SK-N-SH treated with all-trans-retinoic acid at 6 μM for 48 hours (cell line): ENCODE measurements around the gene CRADD.

Experiments used
- ATAC-seq: fragments of 200-7000 bp; cut with Tn5 transposase; 3 replicates; pipeline ENCODE4 v1.9.1; 2020; ENCODE audit warnings: mild to moderate bottlenecking, moderate library complexity
- ARNTL ChIP-seq: fragments of 450-650 bp; formaldehyde crosslinking; IDR thresholded peaks from 2 replicates; pipeline ENCODE4 v1.5.0; 2020; ENCODE audit warnings: low read depth, mild to moderate bottlenecking, moderate library complexity, borderline replicate concordance
- BACH2 ChIP-seq: fragments of 250-450 bp; sonication (Bioruptor Pico); IDR thresholded peaks from 2 replicates; pipeline ENCODE4 v1.9.0; 2021; ENCODE audit warnings: mild to moderate bottlenecking, borderline replicate concordance
- CREB5 ChIP-seq: fragments of 250-450 bp; sonication (Bioruptor Pico); IDR thresholded peaks from 2 replicates; pipeline ENCODE4 v1.5.1; 2020; ENCODE audit warnings: low read depth, mild to moderate bottlenecking, moderate library complexity
- CSRNP3 ChIP-seq: fragments of 250-450 bp; sonication (Bioruptor Pico); IDR thresholded peaks from 2 replicates; pipeline ENCODE4 v1.5.1; 2021; ENCODE audit warnings: mild to moderate bottlenecking, moderate library complexity
- ESRRG ChIP-seq: fragments of 250-450 bp; sonication (Bioruptor Pico); IDR thresholded peaks from 2 replicates; pipeline ENCODE4 v1.6.1; 2021; ENCODE audit warnings: mild to moderate bottlenecking
- GLIS3 ChIP-seq: fragments of 250-450 bp; sonication (Bioruptor Pico); IDR thresholded peaks from 2 replicates; pipeline ENCODE4 v1.5.0; 2020; ENCODE audit warnings: mild to moderate bottlenecking, moderate library complexity
- ISL1 ChIP-seq: fragments of 250-450 bp; sonication (Bioruptor Pico); IDR thresholded peaks from 2 replicates; pipeline ENCODE4 v2.1.2; 2022; ENCODE audit warnings: mild to moderate bottlenecking, moderate library complexity
- OSR1 ChIP-seq: fragments of 250-450 bp; sonication (Bioruptor Pico); IDR thresholded peaks from 2 replicates; pipeline ENCODE4 v1.8.0; 2022; ENCODE audit warnings: moderate library complexity, mild to moderate bottlenecking, inconsistent platforms
- POU6F1 ChIP-seq: fragments of 250-450 bp; sonication (Bioruptor Pico); IDR thresholded peaks from 2 replicates; pipeline ENCODE4 v1.8.0; 2021; ENCODE audit warnings: low read depth, mild to moderate bottlenecking, moderate library complexity, borderline replicate concordance
- TCF4 ChIP-seq: fragments of 250-450 bp; sonication (Bioruptor Pico); IDR thresholded peaks from 2 replicates; pipeline ENCODE4 v1.8.0; 2021; ENCODE audit warnings: mild to moderate bottlenecking, moderate library complexity, borderline replicate concordance
- TOX ChIP-seq: fragments of 250-450 bp; sonication (Bioruptor Pico); IDR thresholded peaks from 2 replicates; pipeline ENCODE4 v1.8.0; 2021; ENCODE audit warnings: mild to moderate bottlenecking, moderate library complexity, borderline replicate concordance
- TSHZ2 ChIP-seq: fragments of 250-450 bp; sonication (Bioruptor Pico); IDR thresholded peaks from 2 replicates; pipeline ENCODE4 v1.5.0; 2020; ENCODE audit warnings: mild to moderate bottlenecking, moderate library complexity
- ZC3H10 ChIP-seq: fragments of 250-450 bp; sonication (Bioruptor Pico); IDR thresholded peaks from 2 replicates; pipeline ENCODE4 v1.5.1; 2021; ENCODE audit warnings: mild to moderate bottlenecking, moderate library complexity
- ZFP3 ChIP-seq: fragments of 250-450 bp; sonication (Bioruptor Pico); IDR thresholded peaks from 2 replicates; pipeline ENCODE4 v1.5.0; 2020; ENCODE audit warnings: mild to moderate bottlenecking, moderate library complexity
- ZFP30 ChIP-seq: fragments of 450-650 bp; formaldehyde crosslinking; IDR thresholded peaks from 2 replicates; pipeline ENCODE4 v1.5.0; 2022; ENCODE audit warnings: mild to moderate bottlenecking, moderate library complexity
- ZNF565 ChIP-seq: fragments of 450-650 bp; formaldehyde crosslinking; conservative IDR thresholded peaks from 2 replicates; pipeline ENCODE4 v1.5.0; 2020; ENCODE audit warnings: low read depth, mild to moderate bottlenecking, moderate library complexity
- ZNF70 ChIP-seq: fragments of 450-650 bp; formaldehyde crosslinking; IDR thresholded peaks from 2 replicates; pipeline ENCODE4 v1.5.0; 2020; ENCODE audit warnings: mild to moderate bottlenecking, moderate library complexity
- ZNF8 ChIP-seq: fragments of 450-650 bp; formaldehyde crosslinking; IDR thresholded peaks from 2 replicates; pipeline ENCODE4 v1.5.0; 2020; ENCODE audit warnings: mild to moderate bottlenecking, moderate library complexity

Gene CRADD

GRCh38 chr12:93915411-93915810 lies 238.2 kb downstream of the CRADD start:
- TF ChIP-seq ZFP3 (CRISPR knock-in tag) (no peak), ZC3H10 (CRISPR knock-in tag) (no peak), ZFP30 (CRISPR knock-in tag) (no peak), CREB5 (no peak), ISL1 (CRISPR knock-in tag) (no peak), POU6F1 (CRISPR knock-in tag) (no peak), BACH2 (CRISPR knock-in tag) (no peak), OSR1 (CRISPR knock-in tag) (no peak), ARNTL (no peak)

GRCh38 chr12:93916402-93916801 lies 239.2 kb downstream of the CRADD start:
- no peak for TF ChIP-seq POU6F1 (CRISPR knock-in tag)
- TF ChIP-seq ZNF8 (CRISPR knock-in tag) = no peak
- TF ChIP-seq ZC3H10 (CRISPR knock-in tag) = no peak
- no peak for TF ChIP-seq GLIS3 (CRISPR knock-in tag)
- TF ChIP-seq TSHZ2 = no peak
- no peak for TF ChIP-seq ESRRG (CRISPR knock-in tag)
- no peak for TF ChIP-seq ZNF565 (CRISPR knock-in tag)
- TF ChIP-seq OSR1 (CRISPR knock-in tag) = no peak
- no peak for TF ChIP-seq ZFP30 (CRISPR knock-in tag)
- no peak for ATAC-seq

More at GRCh38 chr12:93915411-93915810, 238.2 kb downstream of the CRADD start:
- ATAC-seq = no peak

- TF ChIP-seq TSHZ2 = no peak
- no peak for TF ChIP-seq ZNF70 (CRISPR knock-in tag)
- peak; percentile 72 for ATAC-seq
Measured at GRCh38 chr12:93918262-93918661, 241.1 kb downstream of the CRADD start.

GRCh38 chr12:93918900-93919299 lies 241.7 kb downstream of the CRADD start:
- TF ChIP-seq CREB5 = no peak
- TF ChIP-seq TCF4 (CRISPR knock-in tag) = no peak
- TF ChIP-seq CSRNP3 (CRISPR knock-in tag) = no peak
- TF ChIP-seq ZFP30 (CRISPR knock-in tag) = no peak
- no peak for TF ChIP-seq GLIS3 (CRISPR knock-in tag)
- no peak for TF ChIP-seq TOX (CRISPR knock-in tag)
- no peak for TF ChIP-seq TSHZ2
- no peak for ATAC-seq
